CD4-positive, CD25-positive, alpha-beta regulatory T cell (primary cell): ENCODE measurements around the gene PARD3. TPM values are rescaled to one million over a fixed set of nuclear protein-coding genes. Genes with fewer than 3 reads are reported as not detected.

Experiments used
- ATAC-seq, 2 donors: fragments of 150-1000 bp; cut with Tn5 transposase; one replicate each; pipeline ENCODE4 v1.10.0; 2021; ENCODE audit warnings: low read depth in 2 of 2, moderate number of reproducible peaks in 2 of 2, moderate library complexity in 1 of 2
- DNase-seq, 3 donors: peaks; one replicate each; pipeline versions ENCODE4 v3.0.0 to v3.0.0-alpha.2; 2012 to 2022; ENCODE audit warnings: mixed read lengths in 1 of 3
- H3K27ac ChIP-seq: one replicate; pipeline ENCODE4 v1.7.0; 2013; ENCODE audit warnings: mild to moderate bottlenecking, low read length; ENCODE audit not compliant: insufficient read depth, poor library complexity, severe bottlenecking
- H3K27me3 ChIP-seq: one replicate; pipeline ENCODE4 v1.7.0; 2013; ENCODE audit warnings: low read length; ENCODE audit not compliant: control insufficient read depth, insufficient read depth
- H3K36me3 ChIP-seq: one replicate; pipeline ENCODE4 v1.7.0; 2013; ENCODE audit warnings: mild to moderate bottlenecking, low read length, moderate library complexity; ENCODE audit not compliant: control insufficient read depth, insufficient read depth
- H3K4me1 ChIP-seq: 2 replicates; pipeline ENCODE4 v1.7.0; 2013; ENCODE audit warnings: mild to moderate bottlenecking, low read length; ENCODE audit not compliant: insufficient read depth, control insufficient read depth, poor library complexity, severe bottlenecking
- H3K4me3 ChIP-seq: one replicate; pipeline ENCODE4 v1.7.0; 2013; ENCODE audit warnings: low read depth, mild to moderate bottlenecking, low read length, moderate library complexity
- H3K9me3 ChIP-seq, 2 experiments: 1 replicate in 1 of 2; 2 replicates in 1 of 2; pipeline ENCODE4 v1.7.0; 2013; ENCODE audit warnings: low read length in 2 of 2, mild to moderate bottlenecking in 1 of 2, moderate library complexity in 1 of 2; ENCODE audit not compliant: control insufficient read depth in 2 of 2
- H3K27ac Mint-ChIP-seq, 3 donors: one replicate each; pipeline ENCODE4 v1.8.0; 2020 to 2022; ENCODE audit warnings: mild to moderate bottlenecking in 3 of 3, mixed read lengths in 3 of 3, moderate library complexity in 2 of 3
- H3K27me3 Mint-ChIP-seq: one replicate; pipeline ENCODE4 v1.8.0; 2022; ENCODE audit warnings: mild to moderate bottlenecking, mixed read lengths
- H3K36me3 Mint-ChIP-seq: one replicate; pipeline ENCODE4 v1.8.0; 2020; ENCODE audit warnings: mixed read lengths
- H3K4me1 Mint-ChIP-seq, 4 donors: one replicate each; pipeline ENCODE4 v1.8.0; 2020 to 2022; ENCODE audit warnings: mixed read lengths in 4 of 4, mild to moderate bottlenecking in 1 of 4
- H3K4me3 Mint-ChIP-seq, 4 donors: one replicate each; pipeline ENCODE4 v1.8.0; 2020 to 2022; ENCODE audit warnings: mild to moderate bottlenecking in 4 of 4, mixed read lengths in 4 of 4, moderate library complexity in 3 of 4
- H3K9me3 Mint-ChIP-seq, 7 donors: one replicate each; pipeline ENCODE4 v1.8.0; 2020 to 2022; ENCODE audit warnings: mixed read lengths in 7 of 7, mild to moderate bottlenecking in 3 of 7, moderate library complexity in 2 of 7
- polyA plus RNA-seq, 4 donors: library from polyadenylated mRNA; unstranded; fragments of 300-500 nt; fragmentation: Illumina TruSeq; gene quantifications; one replicate each; pipeline ENCODE4 v1.2.3, GENCODE V29; 2021
- total RNA-seq: library from RNA; stranded (reverse); gene quantifications from one replicate; pipeline ENCODE4 v1.2.3, GENCODE V29; 2022

PARD3 gene
- total and polyA plus RNA-seq, 5 donors from 2014 or later: 0.08 to 0.79 TPM; not detected in 3

GRCh38 chr10:34732926-34733325 is 82.2 kb downstream of the PARD3 start:
- no peaks in the 10 kb centered on the region for H3K36me3 Mint-ChIP-seq
- H3K27ac Mint-ChIP-seq: no peak overlapping the region
- DNase-seq: no peak
- H3K27me3 Mint-ChIP-seq: peaks cover 1% of the 10 kb centered on the region
- H3K9me3 ChIP-seq: no peaks in the 10 kb centered on the region
- no peak for ATAC-seq
- no peak overlapping the region for H3K4me3 ChIP-seq
- no peaks in the 10 kb centered on the region for H3K4me1 Mint-ChIP-seq
- H3K27ac ChIP-seq: no peak overlapping the region
- peaks cover 0 to 2% (median 0%) of the 10 kb centered on the region in 7 donors for H3K9me3 Mint-ChIP-seq
- no peak overlapping the region for H3K4me3 Mint-ChIP-seq
- H3K27me3 ChIP-seq: no peaks in the 10 kb centered on the region
- H3K4me1 ChIP-seq: no peaks in the 10 kb centered on the region
- H3K36me3 ChIP-seq: no peaks in the 10 kb centered on the region

GRCh38 chr10:34731885-34732701 is 83.0 kb downstream of the PARD3 start:
- Histone ChIP-seq H3K27ac (no peak overlapping the region), H3K36me3 (no peaks in the 10 kb centered on the region)
- no peak overlapping the region for H3K27ac Mint-ChIP-seq

GRCh38 chr10:34731213-34731612 is 83.9 kb downstream of the PARD3 start:
- Histone ChIP-seq H3K4me3 (no peak overlapping the region), H3K9me3 (no peaks in the 10 kb centered on the region), H3K27me3 (no peaks in the 10 kb centered on the region), H3K27ac (no peak overlapping the region), H3K4me1 (no peaks in the 10 kb centered on the region), H3K36me3 (no peaks in the 10 kb centered on the region)
- H3K4me3 Mint-ChIP-seq: no peak overlapping the region
- H3K27ac Mint-ChIP-seq: no peak overlapping the region
- H3K9me3 Mint-ChIP-seq: peaks cover 0 to 2% (median 0%) of the 10 kb centered on the region in 7 donors
- H3K4me1 Mint-ChIP-seq: no peaks in the 10 kb centered on the region
- DNase-seq (no peak), ATAC-seq (no peak)
- no peaks in the 10 kb centered on the region for H3K27me3 Mint-ChIP-seq
- H3K36me3 Mint-ChIP-seq: no peaks in the 10 kb centered on the region

More at GRCh38 chr10:34731885-34732701, 83.0 kb downstream of the PARD3 start:
- H3K4me1 Mint-ChIP-seq: no peaks in the 10 kb centered on the region
- peaks cover 0 to 2% (median 0%) of the 10 kb centered on the region in 7 donors for H3K9me3 Mint-ChIP-seq
- ATAC-seq (no peak), DNase-seq (no peak)
- H3K4me3 ChIP-seq: no peak overlapping the region
- H3K4me1 ChIP-seq: no peaks in the 10 kb centered on the region
- H3K27me3 Mint-ChIP-seq: no peaks in the 10 kb centered on the region
- H3K27me3 ChIP-seq: no peaks in the 10 kb centered on the region
- no peaks in the 10 kb centered on the region for H3K36me3 Mint-ChIP-seq
- no peak overlapping the region for H3K4me3 Mint-ChIP-seq
- H3K9me3 ChIP-seq: no peaks in the 10 kb centered on the region

- Histone ChIP-seq H3K27ac (no peak overlapping the region), H3K4me3 (no peak overlapping the region), H3K4me1 (no peaks in the 10 kb centered on the region), H3K36me3 (no peaks in the 10 kb centered on the region), H3K27me3 (no peaks in the 10 kb centered on the region), H3K9me3 (no peaks in the 10 kb centered on the region)
- Mint-ChIP-seq H3K4me3 (no peak overlapping the region), H3K27me3 (no peaks in the 10 kb centered on the region), H3K36me3 (no peaks in the 10 kb centered on the region), H3K4me1 (no peaks in the 10 kb centered on the region), H3K27ac (no peak overlapping the region), H3K9me3 (peaks cover 0 to 2% (median 0%) of the 10 kb centered on the region in 7 donors)
- ATAC-seq: no peak
- DNase-seq: no peak
Observed at GRCh38 chr10:34730726-34731125, 84.4 kb downstream of the PARD3 start.

- H3K27ac ChIP-seq: no peak overlapping the region
- H3K27me3 Mint-ChIP-seq: no peaks in the 10 kb centered on the region
- H3K36me3 Mint-ChIP-seq: no peaks in the 10 kb centered on the region
- peaks cover 0 to 2% (median 0%) of the 10 kb centered on the region in 7 donors for H3K9me3 Mint-ChIP-seq
- no peaks in the 10 kb centered on the region for H3K36me3 ChIP-seq
- no peak overlapping the region for H3K27ac Mint-ChIP-seq
- H3K9me3 ChIP-seq: no peaks in the 10 kb centered on the region
- no peak overlapping the region for H3K4me3 ChIP-seq
- H3K4me1 Mint-ChIP-seq: no peaks in the 10 kb centered on the region
- no peak for DNase-seq
- no peak overlapping the region for H3K4me3 Mint-ChIP-seq
- H3K27me3 ChIP-seq: no peaks in the 10 kb centered on the region
- no peaks in the 10 kb centered on the region for H3K4me1 ChIP-seq
- ATAC-seq: no peak
Observed at GRCh38 chr10:34729619-34730018, 85.5 kb downstream of the PARD3 start.

- Histone ChIP-seq H3K27ac (no peak overlapping the region), H3K4me1 (no peaks in the 10 kb centered on the region), H3K36me3 (no peaks in the 10 kb centered on the region), H3K27me3 (no peaks in the 10 kb centered on the region), H3K9me3 (no peaks in the 10 kb centered on the region), H3K4me3 (no peak overlapping the region)
- Mint-ChIP-seq H3K36me3 (no peaks in the 10 kb centered on the region), H3K9me3 (peaks cover 0 to 2% (median 0%) of the 10 kb centered on the region in 7 donors), H3K4me3 (no peak overlapping the region), H3K27me3 (no peaks in the 10 kb centered on the region), H3K4me1 (no peaks in the 10 kb centered on the region), H3K27ac (no peak overlapping the region)
- no peak for ATAC-seq
- DNase-seq: no peak
Observed at GRCh38 chr10:34728361-34728760, 86.7 kb downstream of the PARD3 start.

GRCh38 chr10:34727595-34728033 is 87.5 kb downstream of the PARD3 start:
- Histone ChIP-seq H3K27me3 (no peaks in the 10 kb centered on the region), H3K4me1 (no peaks in the 10 kb centered on the region), H3K9me3 (no peaks in the 10 kb centered on the region), H3K4me3 (no peak overlapping the region), H3K36me3 (no peaks in the 10 kb centered on the region), H3K27ac (no peak overlapping the region)
- H3K36me3 Mint-ChIP-seq: no peaks in the 10 kb centered on the region
- ATAC-seq (no peak), DNase-seq (no peak)
- H3K9me3 Mint-ChIP-seq: no peaks in the 10 kb centered on the region
- H3K4me1 Mint-ChIP-seq: no peaks in the 10 kb centered on the region
- no peak overlapping the region for H3K27ac Mint-ChIP-seq
- H3K27me3 Mint-ChIP-seq: no peaks in the 10 kb centered on the region
- H3K4me3 Mint-ChIP-seq: no peak overlapping the region

GRCh38 chr10:34726862-34727261 is 88.2 kb downstream of the PARD3 start:
- H3K9me3 Mint-ChIP-seq: no peaks in the 10 kb centered on the region
- DNase-seq: no peak
- Histone ChIP-seq H3K36me3 (no peaks in the 10 kb centered on the region), H3K27ac (no peak overlapping the region), H3K9me3 (no peaks in the 10 kb centered on the region), H3K4me3 (no peak overlapping the region), H3K4me1 (no peaks in the 10 kb centered on the region), H3K27me3 (no peaks in the 10 kb centered on the region)
- no peaks in the 10 kb centered on the region for H3K4me1 Mint-ChIP-seq
- no peaks in the 10 kb centered on the region for H3K27me3 Mint-ChIP-seq
- no peak for ATAC-seq
- no peak overlapping the region for H3K27ac Mint-ChIP-seq
- no peaks in the 10 kb centered on the region for H3K36me3 Mint-ChIP-seq
- no peak overlapping the region for H3K4me3 Mint-ChIP-seq
